ENCODE results near the gene PDGFRB.

PDGFRB gene

GRCh38 chr5:150155258-150156026, at the start of gene PDGFRB:
PDGFRB (minus strand) TSS chr5:150155845; CDS start chr5:150137047, 18,798 bp downstream.
- peak; percentile 8 for DNase-seq (ENCODE audit: low read depth)
- TF ChIP-seq CTCF (IDR thresholded peaks at IDR 0.05; ENCODE audit: insufficient read depth, low read depth, low read length, missing control alignments) = no peak
- no peak within 1 kb of the TSS for H3K4me3 ChIP-seq (ENCODE audit: low read length)

GRCh38 chr5:150204590-150204960, 48.9 kb upstream of the PDGFRB start:
- H3K4me3 ChIP-seq (ENCODE audit: low read length) = no peak overlapping the region
- TF ChIP-seq CTCF (IDR thresholded peaks at IDR 0.05; ENCODE audit: insufficient read depth, low read depth, low read length, missing control alignments) = no peak
- no peak for DNase-seq (ENCODE audit: low read depth)

- no peak for TF ChIP-seq CTCF (IDR thresholded peaks at IDR 0.05; ENCODE audit: insufficient read depth, low read depth, low read length, missing control alignments)
- no peak overlapping the region for H3K4me3 ChIP-seq (ENCODE audit: low read length)
- no peak for DNase-seq (ENCODE audit: low read depth)
Observed at GRCh38 chr5:150203832-150204589, 48.4 kb upstream of the PDGFRB start.

GRCh38 chr5:150202501-150202900, 46.9 kb upstream of the PDGFRB start:
- no peak for TF ChIP-seq CTCF (IDR thresholded peaks at IDR 0.05; ENCODE audit: insufficient read depth, low read depth, low read length, missing control alignments)
- no peak overlapping the region for H3K4me3 ChIP-seq (ENCODE audit: low read length)
- no peak for DNase-seq (ENCODE audit: low read depth)

GRCh38 chr5:150197476-150197875, 41.8 kb upstream of the PDGFRB start:
- H3K4me3 ChIP-seq (ENCODE audit: low read length) = no peak overlapping the region
- TF ChIP-seq CTCF (IDR thresholded peaks at IDR 0.05; ENCODE audit: insufficient read depth, low read depth, low read length, missing control alignments) = no peak
- DNase-seq (ENCODE audit: low read depth) = no peak

GRCh38 chr5:150196986-150197385, 41.3 kb upstream of the PDGFRB start:
- no peak for DNase-seq (ENCODE audit: low read depth)
- no peak for TF ChIP-seq CTCF (IDR thresholded peaks at IDR 0.05; ENCODE audit: insufficient read depth, low read depth, low read length, missing control alignments)
- H3K4me3 ChIP-seq (ENCODE audit: low read length) = no peak overlapping the region
